ENCODE results near the gene CACYBP. TPM values are rescaled to one million over a fixed set of nuclear protein-coding genes. Genes with fewer than 3 reads are reported as not detected.

Gene CACYBP
- total RNA-seq, 1 donor from 2014 or later, result 75.6 TPM

DNA sequence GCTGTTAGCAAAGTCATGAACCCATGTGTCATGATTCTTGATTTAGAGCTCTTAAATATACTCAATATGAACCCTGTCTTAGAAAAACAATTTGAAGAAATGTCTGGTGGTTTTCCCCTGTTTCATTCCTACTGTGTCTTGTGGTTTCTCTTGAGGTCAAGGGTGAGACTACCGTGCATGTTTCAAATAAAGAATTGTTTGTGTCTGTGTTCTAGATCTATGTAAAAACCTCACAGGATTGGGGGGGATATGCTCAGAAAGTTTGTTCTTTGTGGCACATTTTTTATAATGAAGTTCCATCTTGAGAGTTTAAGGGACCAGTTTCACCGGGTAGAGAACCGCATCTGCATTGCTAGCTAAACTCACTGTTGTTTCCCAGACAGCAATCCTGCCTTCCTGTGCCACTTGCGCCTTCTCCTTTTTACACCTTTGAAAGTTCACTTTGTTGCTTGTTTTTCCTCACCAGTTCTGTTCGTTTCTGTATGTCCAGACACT, 30.9 kb upstream of the CACYBP start:
- Histone ChIP-seq H3K4me1 (peaks cover 47% of the 10 kb centered on the region), H3K27ac (replicated peaks) (no peak overlapping the region), H3K4me3 (no peak overlapping the region), H3K27me3 (ENCODE audit: low read depth) (no peaks in the 10 kb centered on the region), H3K9me3 (replicated peaks) (no peaks in the 10 kb centered on the region), H3K36me3 (peaks cover 8% of the 10 kb centered on the region)
- TF ChIP-seq, protein P1, sequence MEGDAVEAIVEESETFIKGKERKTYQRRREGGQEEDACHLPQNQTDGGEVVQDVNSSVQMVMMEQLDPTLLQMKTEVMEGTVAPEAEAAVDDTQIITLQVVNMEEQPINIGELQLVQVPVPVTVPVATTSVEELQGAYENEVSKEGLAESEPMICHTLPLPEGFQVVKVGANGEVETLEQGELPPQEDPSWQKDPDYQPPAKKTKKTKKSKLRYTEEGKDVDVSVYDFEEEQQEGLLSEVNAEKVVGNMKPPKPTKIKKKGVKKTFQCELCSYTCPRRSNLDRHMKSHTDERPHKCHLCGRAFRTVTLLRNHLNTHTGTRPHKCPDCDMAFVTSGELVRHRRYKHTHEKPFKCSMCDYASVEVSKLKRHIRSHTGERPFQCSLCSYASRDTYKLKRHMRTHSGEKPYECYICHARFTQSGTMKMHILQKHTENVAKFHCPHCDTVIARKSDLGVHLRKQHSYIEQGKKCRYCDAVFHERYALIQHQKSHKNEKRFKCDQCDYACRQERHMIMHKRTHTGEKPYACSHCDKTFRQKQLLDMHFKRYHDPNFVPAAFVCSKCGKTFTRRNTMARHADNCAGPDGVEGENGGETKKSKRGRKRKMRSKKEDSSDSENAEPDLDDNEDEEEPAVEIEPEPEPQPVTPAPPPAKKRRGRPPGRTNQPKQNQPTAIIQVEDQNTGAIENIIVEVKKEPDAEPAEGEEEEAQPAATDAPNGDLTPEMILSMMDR (IDR thresholded peaks at IDR 0.05; ENCODE audit: borderline replicate concordance), result no peak
- intact Hi-C loops (cut with micrococcal nuclease), result no loop called here
- no peak for DNase-seq

DNA sequence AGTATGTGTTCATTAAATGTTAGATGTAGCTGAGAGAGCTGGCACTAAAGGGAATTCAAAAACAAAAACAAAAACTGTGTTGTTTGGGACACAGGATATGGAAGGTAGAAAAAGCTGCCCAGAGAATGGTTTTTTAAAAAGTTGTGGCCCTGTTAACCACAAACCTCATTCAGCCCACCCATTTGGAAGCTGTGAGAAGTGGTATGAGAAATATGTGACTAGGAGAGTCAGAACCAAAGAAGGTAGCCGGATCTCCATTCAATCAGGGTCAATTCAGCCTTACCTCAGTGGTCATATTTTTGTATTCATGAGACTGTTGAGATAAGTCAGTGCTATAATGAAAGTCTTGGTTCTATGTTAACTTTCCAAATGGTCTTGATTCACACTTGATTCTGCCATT, 29.8 kb upstream of the CACYBP start:
- intact Hi-C loops (cut with micrococcal nuclease), result no loop called here
- H3K4me1 ChIP-seq, result peaks cover 47% of the 10 kb centered on the region
- no peak overlapping the region for H3K4me3 ChIP-seq
- TF ChIP-seq, protein P1 (IDR thresholded peaks at IDR 0.05; ENCODE audit: borderline replicate concordance), result no peak
- H3K27ac ChIP-seq (replicated peaks), result no peak overlapping the region
- no peak for DNase-seq
- H3K36me3 ChIP-seq, result peaks cover 8% of the 10 kb centered on the region
- H3K9me3 ChIP-seq (replicated peaks), result no peaks in the 10 kb centered on the region
- no peaks in the 10 kb centered on the region for H3K27me3 ChIP-seq (ENCODE audit: low read depth)

DNA sequence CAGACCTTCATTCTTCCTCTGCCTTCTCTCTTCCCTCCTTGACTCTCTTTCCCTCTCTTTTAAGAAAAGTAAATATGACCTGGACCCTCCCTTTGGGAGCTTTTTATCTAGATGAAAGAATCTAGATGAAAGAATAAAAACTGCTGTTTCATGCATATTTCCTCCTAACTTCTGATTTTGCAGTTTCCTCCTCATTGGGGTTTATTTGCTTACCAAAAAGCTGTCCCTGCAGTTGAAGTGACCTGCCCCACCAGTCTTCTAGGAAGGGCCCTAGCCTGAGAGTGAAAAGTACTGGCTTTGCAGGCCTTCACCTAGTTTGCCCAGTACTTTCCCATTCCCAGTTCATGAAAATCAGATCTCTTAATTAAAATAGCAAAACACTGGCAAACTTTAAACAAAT, 28.3 kb upstream of the CACYBP start:
- Histone ChIP-seq H3K36me3 (peaks cover 8% of the 10 kb centered on the region), H3K9me3 (replicated peaks) (no peaks in the 10 kb centered on the region), H3K27me3 (ENCODE audit: low read depth) (no peaks in the 10 kb centered on the region), H3K4me1 (peaks cover 44% of the 10 kb centered on the region), H3K4me3 (no peak overlapping the region), H3K27ac (replicated peaks) (no peak overlapping the region)
- intact Hi-C loops (cut with micrococcal nuclease), result no loop called here
- no peak for DNase-seq
- TF ChIP-seq, protein P1 (IDR thresholded peaks at IDR 0.05; ENCODE audit: borderline replicate concordance), result no peak

DNA sequence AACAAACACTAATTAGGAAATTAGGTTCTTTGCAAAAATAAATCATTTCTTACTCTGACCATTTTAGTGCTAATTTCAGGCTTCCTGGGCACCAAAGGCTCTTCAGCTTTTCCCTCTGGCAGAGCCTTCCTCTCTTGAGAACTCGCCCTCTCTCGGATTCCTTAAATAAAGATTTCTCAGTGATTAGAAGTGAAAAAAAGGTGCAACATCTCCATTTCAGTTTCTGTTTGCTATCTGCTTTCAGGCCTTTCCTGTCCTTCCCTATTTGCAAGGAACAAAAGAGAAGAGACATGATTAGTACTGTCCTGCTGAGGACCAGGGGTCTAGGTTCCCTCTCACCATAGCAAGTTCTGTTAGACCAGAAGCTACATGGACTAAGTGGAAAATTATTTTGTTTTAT, 27.8 kb upstream of the CACYBP start:
- no peak overlapping the region for H3K27ac ChIP-seq (replicated peaks)
- intact Hi-C loops (cut with micrococcal nuclease), result no loop called here
- no peaks in the 10 kb centered on the region for H3K9me3 ChIP-seq (replicated peaks)
- DNase-seq, result no peak
- H3K4me3 ChIP-seq, result no peak overlapping the region
- peaks cover 44% of the 10 kb centered on the region for H3K4me1 ChIP-seq
- TF ChIP-seq, protein P1 (IDR thresholded peaks at IDR 0.05; ENCODE audit: borderline replicate concordance), result no peak
- H3K27me3 ChIP-seq (ENCODE audit: low read depth), result no peaks in the 10 kb centered on the region
- peaks cover 8% of the 10 kb centered on the region for H3K36me3 ChIP-seq

DNA sequence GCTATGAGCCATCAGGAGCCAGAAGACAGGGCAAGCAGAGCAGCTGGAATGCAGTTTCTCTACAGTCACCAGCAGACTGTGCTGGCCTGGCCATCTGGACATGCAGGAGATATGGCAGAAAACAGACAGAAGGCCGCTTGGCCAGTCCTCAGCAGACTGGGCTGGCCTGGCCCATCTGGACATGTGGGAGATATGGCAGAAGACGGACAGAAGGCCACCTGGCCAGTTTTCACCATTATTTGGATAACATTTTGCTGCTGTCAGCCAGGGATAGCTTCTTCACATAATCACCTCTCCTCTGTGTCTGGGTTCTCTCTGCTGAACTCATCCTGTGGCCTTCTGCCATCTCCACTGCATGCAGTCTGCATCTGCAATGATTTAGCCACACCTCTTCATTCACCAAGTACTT, 25.0 kb upstream of the CACYBP start:
- peak; percentile 46 for DNase-seq
- Histone ChIP-seq H3K27ac (replicated peaks) (no peak overlapping the region), H3K4me3 (no peak overlapping the region), H3K4me1 (peaks cover 29% of the 10 kb centered on the region), H3K36me3 (peaks cover 13% of the 10 kb centered on the region), H3K27me3 (ENCODE audit: low read depth) (no peaks in the 10 kb centered on the region), H3K9me3 (replicated peaks) (no peaks in the 10 kb centered on the region)
- intact Hi-C loops (cut with micrococcal nuclease), result no loop called here
- TF ChIP-seq, protein P1 (IDR thresholded peaks at IDR 0.05; ENCODE audit: borderline replicate concordance), result no peak
